GM12878 (cell line): ENCODE results near the gene SPTBN1. TPM values are rescaled to one million over a fixed set of nuclear protein-coding genes. Genes with fewer than 3 reads are reported as not detected.
A peak's percentile ranks its signal among the peaks of the same experiment; 100 is the strongest.

Experiments used
- EED ChIP-seq: sonication (generic); IDR thresholded peaks from 2 replicates; pipeline ENCODE4 v1.6.1; 2016; ENCODE audit warnings: antibody characterized with exemption, low read depth
- EGR1 ChIP-seq, 2 experiments: IDR thresholded peaks; 1 replicate in 1 of 2; 2 replicates in 1 of 2; pipeline ENCODE4 v1.6.1; 2011 to 2012; ENCODE audit warnings: low read depth in 2 of 2, low read length in 2 of 2, borderline replicate concordance in 1 of 2, mild to moderate bottlenecking in 1 of 2, moderate library complexity in 1 of 2
- ETV6 ChIP-seq, 2 experiments: fragments of 450-650 bp in 1 of 2; IDR thresholded peaks in 1 of 2; conservative IDR thresholded peaks in 1 of 2; 2 replicates each; pipeline ENCODE4 v1.6.1; 2014; ENCODE audit warnings: antibody characterized with exemption in 1 of 2, borderline replicate concordance in 1 of 2, low read depth in 1 of 2, mild to moderate bottlenecking in 1 of 2, moderate library complexity in 1 of 2
- GABPA ChIP-seq: IDR thresholded peaks from 2 replicates; pipeline ENCODE4 v1.6.1; 2014; ENCODE audit warnings: antibody characterized with exemption, low read depth, mild to moderate bottlenecking, inconsistent platforms
- GATAD2B ChIP-seq: fragments of 450-650 bp; conservative IDR thresholded peaks from 2 replicates; pipeline ENCODE4 v1.6.1; 2017; ENCODE audit warnings: low read depth, mild to moderate bottlenecking, moderate library complexity
- HDAC2 ChIP-seq: fragments of 200-600 bp; sonication (generic); IDR thresholded peaks from 2 replicates; pipeline ENCODE4 v1.6.1; 2017
- MEF2B ChIP-seq: fragments of 450-650 bp; IDR thresholded peaks from 2 replicates; pipeline ENCODE4 v1.6.1; 2018; ENCODE audit warnings: mild to moderate bottlenecking, moderate library complexity; ENCODE audit not compliant: partially characterized antibody, poor library complexity, severe bottlenecking
- PAX5 ChIP-seq: IDR thresholded peaks from 2 replicates; pipeline ENCODE4 v1.6.1; 2011; ENCODE audit warnings: low read depth, low read length, borderline replicate concordance
- PML ChIP-seq: IDR thresholded peaks from 2 replicates; pipeline ENCODE4 v1.6.1; 2012; ENCODE audit warnings: low read length, inconsistent platforms
- SP1 ChIP-seq: IDR thresholded peaks from one replicate; pipeline ENCODE4 v1.6.1; 2011; ENCODE audit warnings: low read depth, low read length
- TAF1 ChIP-seq: IDR thresholded peaks from 2 replicates; pipeline ENCODE4 v1.6.1; 2011; ENCODE audit warnings: mild to moderate bottlenecking, low read depth, low read length, borderline replicate concordance
- ZBED1 ChIP-seq: IDR thresholded peaks from 2 replicates; pipeline ENCODE4 v1.6.1; 2016; ENCODE audit warnings: borderline replicate concordance
- polyA plus RNA-seq, 11 experiments: library from polyadenylated mRNA; depleted of rRNA in 4 of 11; unstranded in 6 of 11; stranded (reverse) in 5 of 11; fragments of >200 nt; fragmentation: Nextera tagmentation in 4 of 11; fragmentation: Illumina TruSeq in 1 of 11; extraction: Ambion mirVana in 4 of 11; extraction: Trizol in 1 of 11; gene quantifications; 1 replicate in 1 of 11; 2 replicates in 10 of 11; pipeline versions ENCODE4 v1.2.1 to v1.2.3, GENCODE V29; 2011 to 2016; ENCODE audit warnings: inconsistent platforms in 2 of 11, missing spikeins in 2 of 11, low read depth in 1 of 11
- total RNA-seq, 4 experiments: library from RNA; depleted of rRNA in 3 of 4; stranded (reverse); fragments of >200 nt in 3 of 4; fragmentation: Illumina TruSeq in 1 of 4; extraction: Trizol in 1 of 4; gene quantifications; 2 replicates each; pipeline versions ENCODE4 v1.2.1 to v1.2.3, GENCODE V29; 2013 to 2021
- TF ChIP-seq, protein P1 (sequence below): fragments of 450-650 bp; IDR thresholded peaks from 2 replicates; pipeline ENCODE4 v1.6.1; 2017; ENCODE audit warnings: antibody characterized with exemption, mild to moderate bottlenecking, moderate library complexity
- TF ChIP-seq, protein P2 (sequence below): fragments of 450-650 bp; IDR thresholded peaks from 2 replicates; pipeline ENCODE4 v1.6.1; 2016; ENCODE audit warnings: mild to moderate bottlenecking
- TF ChIP-seq, protein P3 (sequence below): fragments of 450-650 bp; IDR thresholded peaks from 2 replicates; pipeline ENCODE4 v1.6.1; 2017; ENCODE audit warnings: borderline replicate concordance
- TF ChIP-seq, protein P4 (sequence below): fragments of 450-650 bp; IDR thresholded peaks from 2 replicates; pipeline ENCODE4 v1.6.1; 2017; ENCODE audit warnings: mild to moderate bottlenecking, moderate library complexity

SPTBN1 gene
- total and polyA plus RNA-seq, 10 of the 15 experiments (the other 5 are each of a cell fraction or from before 2014, with no cell fraction given), result 20.6 to 154 (median 76.7) TPM

DNA sequence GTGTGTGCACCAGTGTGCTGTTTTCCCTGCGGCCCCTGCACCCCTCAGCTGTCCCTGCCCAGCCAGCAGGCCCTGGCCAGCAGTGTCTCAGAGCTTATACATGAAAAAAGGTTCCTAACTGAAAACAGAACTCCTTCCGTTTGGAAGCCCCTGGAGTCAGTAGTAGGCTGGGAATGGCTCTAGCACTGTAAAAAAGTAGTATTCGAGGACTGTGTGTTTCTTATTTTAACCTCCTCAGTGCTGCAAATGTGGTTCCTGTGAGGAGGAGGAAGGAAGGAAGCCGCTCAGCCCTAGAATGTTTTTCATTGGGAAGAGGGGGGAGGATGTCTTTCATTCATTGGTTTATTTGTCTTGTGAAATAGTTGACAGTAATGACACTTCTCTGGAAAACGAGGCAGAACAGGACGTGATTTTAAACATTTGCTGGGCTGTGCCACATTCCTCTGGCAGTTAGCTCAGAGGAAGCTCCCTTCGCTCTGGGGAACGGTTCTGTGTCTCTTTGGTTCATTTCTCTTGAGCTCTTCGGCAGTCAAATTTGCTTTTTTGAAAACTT, 103.5 kb downstream of the SPTBN1 start (continued):
- TF ChIP-seq, protein P1, sequence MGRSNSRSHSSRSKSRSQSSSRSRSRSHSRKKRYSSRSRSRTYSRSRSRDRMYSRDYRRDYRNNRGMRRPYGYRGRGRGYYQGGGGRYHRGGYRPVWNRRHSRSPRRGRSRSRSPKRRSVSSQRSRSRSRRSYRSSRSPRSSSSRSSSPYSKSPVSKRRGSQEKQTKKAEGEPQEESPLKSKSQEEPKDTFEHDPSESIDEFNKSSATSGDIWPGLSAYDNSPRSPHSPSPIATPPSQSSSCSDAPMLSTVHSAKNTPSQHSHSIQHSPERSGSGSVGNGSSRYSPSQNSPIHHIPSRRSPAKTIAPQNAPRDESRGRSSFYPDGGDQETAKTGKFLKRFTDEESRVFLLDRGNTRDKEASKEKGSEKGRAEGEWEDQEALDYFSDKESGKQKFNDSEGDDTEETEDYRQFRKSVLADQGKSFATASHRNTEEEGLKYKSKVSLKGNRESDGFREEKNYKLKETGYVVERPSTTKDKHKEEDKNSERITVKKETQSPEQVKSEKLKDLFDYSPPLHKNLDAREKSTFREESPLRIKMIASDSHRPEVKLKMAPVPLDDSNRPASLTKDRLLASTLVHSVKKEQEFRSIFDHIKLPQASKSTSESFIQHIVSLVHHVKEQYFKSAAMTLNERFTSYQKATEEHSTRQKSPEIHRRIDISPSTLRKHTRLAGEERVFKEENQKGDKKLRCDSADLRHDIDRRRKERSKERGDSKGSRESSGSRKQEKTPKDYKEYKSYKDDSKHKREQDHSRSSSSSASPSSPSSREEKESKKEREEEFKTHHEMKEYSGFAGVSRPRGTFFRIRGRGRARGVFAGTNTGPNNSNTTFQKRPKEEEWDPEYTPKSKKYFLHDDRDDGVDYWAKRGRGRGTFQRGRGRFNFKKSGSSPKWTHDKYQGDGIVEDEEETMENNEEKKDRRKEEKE, result no peak
- TF ChIP-seq, protein P2, sequence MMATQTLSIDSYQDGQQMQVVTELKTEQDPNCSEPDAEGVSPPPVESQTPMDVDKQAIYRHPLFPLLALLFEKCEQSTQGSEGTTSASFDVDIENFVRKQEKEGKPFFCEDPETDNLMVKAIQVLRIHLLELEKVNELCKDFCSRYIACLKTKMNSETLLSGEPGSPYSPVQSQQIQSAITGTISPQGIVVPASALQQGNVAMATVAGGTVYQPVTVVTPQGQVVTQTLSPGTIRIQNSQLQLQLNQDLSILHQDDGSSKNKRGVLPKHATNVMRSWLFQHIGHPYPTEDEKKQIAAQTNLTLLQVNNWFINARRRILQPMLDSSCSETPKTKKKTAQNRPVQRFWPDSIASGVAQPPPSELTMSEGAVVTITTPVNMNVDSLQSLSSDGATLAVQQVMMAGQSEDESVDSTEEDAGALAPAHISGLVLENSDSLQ, result no peak
- TF ChIP-seq GABPA (no peak), MEF2B (no peak), ZBED1 (peak; percentile 5; the same call in 1 of the 2 replicates), SP1 (no peak), HDAC2 (no peak), PAX5 (no peak), EGR1 (IDR thresholded peaks at IDR 0.05; ENCODE audit: borderline replicate concordance in 1 of 2, low read depth in 2 of 2, low read length in 2 of 2) (no peak), GATAD2B (no peak), PML (no peak), EED (peak; percentile 1; the same call in 1 of the 2 replicates), TAF1 (no peak), ETV6 (conservative IDR thresholded peaks at IDR 0.05 in 1 of 2, IDR thresholded peaks at IDR 0.05 in 1 of 2; ENCODE audit: borderline replicate concordance in 1 of 2, low read depth in 1 of 2) (no peak)
- TF ChIP-seq, protein P3, sequence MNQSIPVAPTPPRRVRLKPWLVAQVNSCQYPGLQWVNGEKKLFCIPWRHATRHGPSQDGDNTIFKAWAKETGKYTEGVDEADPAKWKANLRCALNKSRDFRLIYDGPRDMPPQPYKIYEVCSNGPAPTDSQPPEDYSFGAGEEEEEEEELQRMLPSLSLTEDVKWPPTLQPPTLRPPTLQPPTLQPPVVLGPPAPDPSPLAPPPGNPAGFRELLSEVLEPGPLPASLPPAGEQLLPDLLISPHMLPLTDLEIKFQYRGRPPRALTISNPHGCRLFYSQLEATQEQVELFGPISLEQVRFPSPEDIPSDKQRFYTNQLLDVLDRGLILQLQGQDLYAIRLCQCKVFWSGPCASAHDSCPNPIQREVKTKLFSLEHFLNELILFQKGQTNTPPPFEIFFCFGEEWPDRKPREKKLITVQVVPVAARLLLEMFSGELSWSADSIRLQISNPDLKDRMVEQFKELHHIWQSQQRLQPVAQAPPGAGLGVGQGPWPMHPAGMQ, result no peak
- TF ChIP-seq, protein P4, sequence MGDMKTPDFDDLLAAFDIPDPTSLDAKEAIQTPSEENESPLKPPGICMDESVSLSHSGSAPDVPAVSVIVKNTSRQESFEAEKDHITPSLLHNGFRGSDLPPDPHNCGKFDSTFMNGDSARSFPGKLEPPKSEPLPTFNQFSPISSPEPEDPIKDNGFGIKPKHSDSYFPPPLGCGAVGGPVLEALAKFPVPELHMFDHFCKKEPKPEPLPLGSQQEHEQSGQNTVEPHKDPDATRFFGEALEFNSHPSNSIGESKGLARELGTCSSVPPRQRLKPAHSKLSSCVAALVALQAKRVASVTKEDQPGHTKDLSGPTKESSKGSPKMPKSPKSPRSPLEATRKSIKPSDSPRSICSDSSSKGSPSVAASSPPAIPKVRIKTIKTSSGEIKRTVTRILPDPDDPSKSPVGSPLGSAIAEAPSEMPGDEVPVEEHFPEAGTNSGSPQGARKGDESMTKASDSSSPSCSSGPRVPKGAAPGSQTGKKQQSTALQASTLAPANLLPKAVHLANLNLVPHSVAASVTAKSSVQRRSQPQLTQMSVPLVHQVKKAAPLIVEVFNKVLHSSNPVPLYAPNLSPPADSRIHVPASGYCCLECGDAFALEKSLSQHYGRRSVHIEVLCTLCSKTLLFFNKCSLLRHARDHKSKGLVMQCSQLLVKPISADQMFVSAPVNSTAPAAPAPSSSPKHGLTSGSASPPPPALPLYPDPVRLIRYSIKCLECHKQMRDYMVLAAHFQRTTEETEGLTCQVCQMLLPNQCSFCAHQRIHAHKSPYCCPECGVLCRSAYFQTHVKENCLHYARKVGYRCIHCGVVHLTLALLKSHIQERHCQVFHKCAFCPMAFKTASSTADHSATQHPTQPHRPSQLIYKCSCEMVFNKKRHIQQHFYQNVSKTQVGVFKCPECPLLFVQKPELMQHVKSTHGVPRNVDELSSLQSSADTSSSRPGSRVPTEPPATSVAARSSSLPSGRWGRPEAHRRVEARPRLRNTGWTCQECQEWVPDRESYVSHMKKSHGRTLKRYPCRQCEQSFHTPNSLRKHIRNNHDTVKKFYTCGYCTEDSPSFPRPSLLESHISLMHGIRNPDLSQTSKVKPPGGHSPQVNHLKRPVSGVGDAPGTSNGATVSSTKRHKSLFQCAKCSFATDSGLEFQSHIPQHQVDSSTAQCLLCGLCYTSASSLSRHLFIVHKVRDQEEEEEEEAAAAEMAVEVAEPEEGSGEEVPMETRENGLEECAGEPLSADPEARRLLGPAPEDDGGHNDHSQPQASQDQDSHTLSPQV, result no peak
